Cardiac muscle cell (in vitro differentiated cells and primary cell): ENCODE results near the gene DDX19B. TPM values are rescaled to one million over a fixed set of nuclear protein-coding genes. Genes with fewer than 3 reads are reported as not detected.
"Not testable (repeated sequence)": the region's sequence is repeated elsewhere in the genome, so short reads cannot be mapped to it uniquely, and the experiment has no call there.

Experiments
- DNase-seq, 2 donors: peaks; one replicate each; pipeline versions ENCODE4 v3.0.0 to v3.0.0-alpha.2; 2010 to 2017; ENCODE audit warnings: low read depth in 1 of 2, low spot score in 1 of 2
- H3K27ac ChIP-seq: fragments of 200-600 bp; sonication (generic); 2 replicates; pipeline ENCODE4 v1.5.1; 2016
- H3K27me3 ChIP-seq: fragments of 200-600 bp; sonication (generic); 2 replicates; pipeline ENCODE4 v1.6.0; 2016; ENCODE audit warnings: control low read depth
- H3K36me3 ChIP-seq: fragments of 200-600 bp; sonication (generic); 2 replicates; pipeline ENCODE4 v1.5.1; 2016; ENCODE audit warnings: control low read depth
- H3K4me1 ChIP-seq: fragments of 200-600 bp; sonication (generic); 2 replicates; pipeline ENCODE4 v1.8.1; 2017; ENCODE audit warnings: low read depth, mild to moderate bottlenecking, mixed run types
- H3K4me3 ChIP-seq: fragments of 200-600 bp; sonication (generic); 2 replicates; pipeline ENCODE4 v1.5.1; 2016; ENCODE audit warnings: mild to moderate bottlenecking
- H3K9me3 ChIP-seq: fragments of 200-600 bp; sonication (generic); 2 replicates; pipeline ENCODE4 v1.5.1; 2017; ENCODE audit warnings: low read depth, mild to moderate bottlenecking, control low read depth
- CTCF ChIP-seq: IDR thresholded peaks from 2 replicates; pipeline ENCODE4 v1.5.1; 2012; ENCODE audit warnings: low read depth, mild to moderate bottlenecking, low read length
- polyA plus RNA-seq: library from polyadenylated mRNA; unstranded; fragments of >200 nt; fragmentation: Nextera tagmentation; extraction: Ambion mirVana; gene quantifications from 2 replicates; pipeline ENCODE4 v1.2.1, GENCODE V29; 2016
- total RNA-seq: library from RNA; depleted of rRNA; stranded (reverse); fragments of >200 nt; gene quantifications from 2 replicates; pipeline ENCODE4 v1.2.3, GENCODE V29; 2016

The DDX19B gene
- 40.1 and 40.2 TPM in 2 replicates for total RNA-seq
- 39.7 and 55.5 TPM in 2 replicates for polyA plus RNA-seq

GRCh38 chr16:70298988-70299938, at the start of gene DDX19B:
Gene DDX19B, plus strand, starts transcription at chr16:70299186. Its CDS starts 112 bp downstream, at chr16:70299298.
- Histone ChIP-seq H3K9me3 (no peaks in the 10 kb centered on the region), H3K4me3 (peak within 1 kb of the TSS; percentile 89), H3K4me1 (peaks cover 4% of the 10 kb centered on the region), H3K36me3 (no peaks in the 10 kb centered on the region), H3K27me3 (no peaks in the 10 kb centered on the region), H3K27ac (peak within 1 kb of the TSS; percentile 92)
- peak; percentile 75 for DNase-seq
- TF ChIP-seq CTCF, result peak; percentile 2

GRCh38 chr16:70249697-70250096, 49.3 kb upstream of the DDX19B start:
- Histone ChIP-seq H3K27ac (peak overlapping the region; percentile 72), H3K36me3 (peaks cover 24% of the 10 kb centered on the region)
- not testable (repeated sequence) for H3K9me3 ChIP-seq, H3K4me1 ChIP-seq, H3K27me3 ChIP-seq, H3K4me3 ChIP-seq, DNase-seq

- TF ChIP-seq CTCF, result no peak
- peak; percentile 65 to 69 for DNase-seq
- H3K36me3 ChIP-seq, result peaks cover 33% of the 10 kb centered on the region
- peak overlapping the region; percentile 92 for H3K27ac ChIP-seq
- peaks cover 8% of the 10 kb centered on the region for H3K4me1 ChIP-seq
- no peaks in the 10 kb centered on the region for H3K27me3 ChIP-seq
- H3K4me3 ChIP-seq, result peak overlapping the region; percentile 86
- H3K9me3 ChIP-seq, result no peaks in the 10 kb centered on the region
Measured at GRCh38 chr16:70250748-70251628, 48.0 kb upstream of the DDX19B start.

GRCh38 chr16:70251629-70252354, 47.2 kb upstream of the DDX19B start, which contains the start of gene EXOSC6:
Gene EXOSC6, minus strand, starts transcription at chr16:70251940. Its CDS starts 40 bp downstream, at chr16:70251900.
- Histone ChIP-seq H3K4me1 (peaks cover 8% of the 10 kb centered on the region), H3K4me3 (peak within 1 kb of the TSS; percentile 86), H3K9me3 (no peaks in the 10 kb centered on the region), H3K27me3 (no peaks in the 10 kb centered on the region), H3K27ac (peak within 1 kb of the TSS; percentile 92), H3K36me3 (peaks cover 41% of the 10 kb centered on the region)
- peak; percentile 94 to 96 for DNase-seq
- TF ChIP-seq CTCF, result peak; percentile 91

- no peaks in the 10 kb centered on the region for H3K27me3 ChIP-seq
- no peak overlapping the region for H3K27ac ChIP-seq
- peaks cover 47% of the 10 kb centered on the region for H3K36me3 ChIP-seq
- peak; percentile 51 for TF ChIP-seq CTCF
- no peaks in the 10 kb centered on the region for H3K9me3 ChIP-seq
- DNase-seq, result peak; percentile 9 to 15
- peaks cover 8% of the 10 kb centered on the region for H3K4me1 ChIP-seq
- H3K4me3 ChIP-seq, result no peak overlapping the region
Measured at GRCh38 chr16:70252355-70252988, 46.5 kb upstream of the DDX19B start.
